GM23338 (cell line): Measurements from ENCODE around the gene LDB3.

Experiments
- CREB1 ChIP-seq: fragments of 250-450 bp; sonication (Bioruptor Pico); IDR thresholded peaks from 2 replicates; pipeline ENCODE4 v1.5.0; 2020; ENCODE audit warnings: low read depth, mild to moderate bottlenecking, moderate library complexity
- EZH2phosphoT487 ChIP-seq: fragments of 200-600 bp; sonication (generic); IDR thresholded peaks from one replicate; pipeline ENCODE4 v1.8.1; 2018; ENCODE audit warnings: antibody characterized with exemption; ENCODE audit not compliant: unreplicated experiment
- JUNB ChIP-seq: IDR thresholded peaks from one replicate; pipeline ENCODE4 v1.6.1; 2016; ENCODE audit warnings: antibody characterized with exemption; ENCODE audit not compliant: unreplicated experiment
- POLR2AphosphoS5 ChIP-seq: IDR thresholded peaks from 2 replicates; pipeline ENCODE4 v1.6.1; 2016; ENCODE audit warnings: antibody characterized with exemption, low read depth
- TF ChIP-seq, protein P1 (sequence below), 2 experiments: fragments of 200-600 bp in 1 of 2; sonication (generic) in 1 of 2; conservative IDR thresholded peaks; 2 replicates each; pipeline versions ENCODE4 v1.5.1 to v1.6.1; 2016 to 2017; ENCODE audit warnings: antibody characterized with exemption in 2 of 2, low read depth in 2 of 2, mild to moderate bottlenecking in 2 of 2, moderate library complexity in 1 of 2
- TF ChIP-seq, protein P2 (sequence below): IDR thresholded peaks from one replicate; pipeline ENCODE4 v1.6.1; 2018; ENCODE audit warnings: antibody characterized with exemption; ENCODE audit not compliant: unreplicated experiment

DNA sequence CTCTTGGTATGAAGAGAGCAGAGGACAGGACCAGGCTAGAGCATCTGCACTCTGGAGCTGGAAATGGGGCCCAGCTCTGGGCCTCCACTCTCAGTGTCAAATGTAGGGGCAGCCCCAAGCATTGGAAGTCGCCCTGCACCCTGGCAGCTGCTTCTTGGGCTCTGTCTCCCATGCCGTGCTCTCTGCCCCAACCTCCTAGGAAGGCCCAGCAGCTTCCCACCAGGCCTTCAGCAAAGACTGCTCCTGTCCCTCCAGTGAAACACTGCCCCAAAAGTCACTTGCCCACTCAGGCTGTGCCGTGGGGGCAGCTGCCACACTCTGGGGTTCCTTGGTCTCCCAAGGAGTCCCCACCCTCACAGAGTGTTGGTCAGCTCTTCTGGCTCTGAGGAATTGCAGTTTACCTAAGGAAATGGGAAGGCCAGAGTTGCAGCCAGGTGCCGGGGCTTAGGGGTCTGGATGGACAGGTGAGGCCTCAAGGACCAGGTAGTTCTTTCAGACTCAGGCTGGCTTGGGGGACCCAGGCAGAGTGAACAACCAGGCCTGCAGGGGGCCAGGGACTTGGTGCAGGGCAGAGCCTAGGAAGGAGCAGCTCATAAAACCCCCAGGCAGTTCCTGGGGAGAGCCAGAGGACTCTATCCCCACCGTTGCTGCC lies 23.4 kb upstream of the LDB3 start:
- TF ChIP-seq EZH2phosphoT487 (no peak), POLR2AphosphoS5 (no peak), CREB1 (CRISPR knock-in tag) (no peak), JUNB (no peak)
- TF ChIP-seq, protein P1, sequence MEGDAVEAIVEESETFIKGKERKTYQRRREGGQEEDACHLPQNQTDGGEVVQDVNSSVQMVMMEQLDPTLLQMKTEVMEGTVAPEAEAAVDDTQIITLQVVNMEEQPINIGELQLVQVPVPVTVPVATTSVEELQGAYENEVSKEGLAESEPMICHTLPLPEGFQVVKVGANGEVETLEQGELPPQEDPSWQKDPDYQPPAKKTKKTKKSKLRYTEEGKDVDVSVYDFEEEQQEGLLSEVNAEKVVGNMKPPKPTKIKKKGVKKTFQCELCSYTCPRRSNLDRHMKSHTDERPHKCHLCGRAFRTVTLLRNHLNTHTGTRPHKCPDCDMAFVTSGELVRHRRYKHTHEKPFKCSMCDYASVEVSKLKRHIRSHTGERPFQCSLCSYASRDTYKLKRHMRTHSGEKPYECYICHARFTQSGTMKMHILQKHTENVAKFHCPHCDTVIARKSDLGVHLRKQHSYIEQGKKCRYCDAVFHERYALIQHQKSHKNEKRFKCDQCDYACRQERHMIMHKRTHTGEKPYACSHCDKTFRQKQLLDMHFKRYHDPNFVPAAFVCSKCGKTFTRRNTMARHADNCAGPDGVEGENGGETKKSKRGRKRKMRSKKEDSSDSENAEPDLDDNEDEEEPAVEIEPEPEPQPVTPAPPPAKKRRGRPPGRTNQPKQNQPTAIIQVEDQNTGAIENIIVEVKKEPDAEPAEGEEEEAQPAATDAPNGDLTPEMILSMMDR (conservative IDR thresholded peaks at IDR 0.05; ENCODE audit: low read depth in 2 of 2) = no peak; a peak in 1 of 4 replicates
- TF ChIP-seq, protein P2, sequence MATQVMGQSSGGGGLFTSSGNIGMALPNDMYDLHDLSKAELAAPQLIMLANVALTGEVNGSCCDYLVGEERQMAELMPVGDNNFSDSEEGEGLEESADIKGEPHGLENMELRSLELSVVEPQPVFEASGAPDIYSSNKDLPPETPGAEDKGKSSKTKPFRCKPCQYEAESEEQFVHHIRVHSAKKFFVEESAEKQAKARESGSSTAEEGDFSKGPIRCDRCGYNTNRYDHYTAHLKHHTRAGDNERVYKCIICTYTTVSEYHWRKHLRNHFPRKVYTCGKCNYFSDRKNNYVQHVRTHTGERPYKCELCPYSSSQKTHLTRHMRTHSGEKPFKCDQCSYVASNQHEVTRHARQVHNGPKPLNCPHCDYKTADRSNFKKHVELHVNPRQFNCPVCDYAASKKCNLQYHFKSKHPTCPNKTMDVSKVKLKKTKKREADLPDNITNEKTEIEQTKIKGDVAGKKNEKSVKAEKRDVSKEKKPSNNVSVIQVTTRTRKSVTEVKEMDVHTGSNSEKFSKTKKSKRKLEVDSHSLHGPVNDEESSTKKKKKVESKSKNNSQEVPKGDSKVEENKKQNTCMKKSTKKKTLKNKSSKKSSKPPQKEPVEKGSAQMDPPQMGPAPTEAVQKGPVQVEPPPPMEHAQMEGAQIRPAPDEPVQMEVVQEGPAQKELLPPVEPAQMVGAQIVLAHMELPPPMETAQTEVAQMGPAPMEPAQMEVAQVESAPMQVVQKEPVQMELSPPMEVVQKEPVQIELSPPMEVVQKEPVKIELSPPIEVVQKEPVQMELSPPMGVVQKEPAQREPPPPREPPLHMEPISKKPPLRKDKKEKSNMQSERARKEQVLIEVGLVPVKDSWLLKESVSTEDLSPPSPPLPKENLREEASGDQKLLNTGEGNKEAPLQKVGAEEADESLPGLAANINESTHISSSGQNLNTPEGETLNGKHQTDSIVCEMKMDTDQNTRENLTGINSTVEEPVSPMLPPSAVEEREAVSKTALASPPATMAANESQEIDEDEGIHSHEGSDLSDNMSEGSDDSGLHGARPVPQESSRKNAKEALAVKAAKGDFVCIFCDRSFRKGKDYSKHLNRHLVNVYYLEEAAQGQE = no peak
